Mesenteric fat pad (tissue), 1 donor: Measurements from ENCODE around the gene ARF1. TPM values are rescaled to one million over a fixed set of nuclear protein-coding genes. Genes with fewer than 3 reads are reported as not detected.

Experiments
- DNase-seq: peaks from one replicate; pipeline ENCODE4 v3.0.0-alpha.2; 2020; ENCODE audit warnings: low spot score
- total RNA-seq: library from RNA; stranded (reverse); fragmentation: NEBNext Ultra II Directional; extraction: Animal tissue kit (Norgen Biotek cat#: 25700); gene quantifications from one replicate; pipeline ENCODE4 v1.2.1, GENCODE V29; 2021
- donor health status: DM: yes; HTN: yes; CAD: no.

ARF1 gene
- total RNA-seq, 1 donor from 2014 or later: 352 TPM

GRCh38 chr1:228048659-228049298 is 33.7 kb upstream of the ARF1 start:
- DNase-seq: peak; percentile 69

GRCh38 chr1:228050571-228051231 is 31.8 kb upstream of the ARF1 start:
- DNase-seq: peak; percentile 85

- no peak for DNase-seq
These were observed 24.1 kb upstream of the ARF1 start for GRCh38 chr1:228058172-228058948.

- DNase-seq: peak; percentile 88
These were observed 23.4 kb upstream of the ARF1 start for GRCh38 chr1:228058949-228059633.

GRCh38 chr1:228059634-228060457 is 22.7 kb upstream of the ARF1 start:
- DNase-seq: peak; percentile 89

GRCh38 chr1:228060458-228061190 is 21.9 kb upstream of the ARF1 start:
- DNase-seq: peak; percentile 71

- DNase-seq: peak; percentile 57
These were observed 21.0 kb upstream of the ARF1 start for GRCh38 chr1:228061411-228062084.

GRCh38 chr1:228062085-228062791 is 20.3 kb upstream of the ARF1 start:
- peak; percentile 73 for DNase-seq

- no peak for DNase-seq
These were observed 19.7 kb upstream of the ARF1 start for GRCh38 chr1:228062812-228063211.

GRCh38 chr1:228063251-228064191 is 19.0 kb upstream of the ARF1 start:
- peak; percentile 75 for DNase-seq

GRCh38 chr1:228064296-228064695 is 18.2 kb upstream of the ARF1 start:
- peak; percentile 74 for DNase-seq

- DNase-seq: peak; percentile 65
These were observed 17.6 kb upstream of the ARF1 start for GRCh38 chr1:228064741-228065542.

- DNase-seq: peak; percentile 77
These were observed 16.8 kb upstream of the ARF1 start for GRCh38 chr1:228065543-228066347.

- no peak for DNase-seq
These were observed 16.1 kb upstream of the ARF1 start for GRCh38 chr1:228066416-228066815.

GRCh38 chr1:228066891-228067654 is 15.4 kb upstream of the ARF1 start:
- peak; percentile 55 for DNase-seq
